Caco-2 (cell line): ENCODE measurements around the gene BHMT2. TPM values are rescaled to one million over a fixed set of nuclear protein-coding genes. Genes with fewer than 3 reads are reported as not detected.

Source experiments
- BruUV-seq: library from RNA; stranded (reverse); fragments of 400-500 nt; replicated peaks from 2 replicates; lab custom pipeline; 2021; lab: Mats Ljungman, UMichigan
- CTCF ChIA-PET: fragments of 300-600 bp; sonication (Branson Sonifier 250); formaldehyde crosslinking; loops from one replicate; lab custom pipeline; 2022; ENCODE audit warnings: antibody characterized with exemption; lab: Charles Lee
- POLR2A ChIA-PET: fragments of 300-600 bp; sonication (Branson Sonifier 250); formaldehyde crosslinking; loops from one replicate; lab custom pipeline; 2022; ENCODE audit warnings: antibody characterized with exemption; lab: Charles Lee
- DNase-seq, 2 experiments: peaks; one replicate each; pipeline versions ENCODE4 v3.0.0 to v3.0.0-alpha.2; 2020 to 2022
- H3K27me3 ChIP-seq: replicated peaks from 2 replicates; pipeline ENCODE4 v1.6.0; 2011; ENCODE audit warnings: low read length; ENCODE audit not compliant: control insufficient read depth, insufficient read depth
- H3K36me3 ChIP-seq: 2 replicates; pipeline ENCODE4 v1.5.1; 2011; ENCODE audit warnings: low read length; ENCODE audit not compliant: control insufficient read depth, insufficient read depth
- H3K4me1 ChIP-seq: fragments of 250-450 bp; sonication (Bioruptor Pico); 2 replicates; pipeline ENCODE4 v1.5.1; 2020; ENCODE audit warnings: mild to moderate bottlenecking
- H3K4me3 ChIP-seq: 2 replicates; pipeline ENCODE4 v1.5.1; 2011; ENCODE audit warnings: low read depth, mild to moderate bottlenecking, control low read depth, low read length
- H3K9me3 ChIP-seq: fragments of 250-450 bp; sonication (Bioruptor Pico); 2 replicates; pipeline ENCODE4 v1.5.1; 2020; ENCODE audit warnings: mild to moderate bottlenecking, moderate library complexity
- H3K27ac Mint-ChIP-seq: one replicate; pipeline ENCODE4 v1.8.0; 2022; ENCODE audit warnings: mixed read lengths; ENCODE audit not compliant: unreplicated experiment
- H3K27me3 Mint-ChIP-seq: one replicate; pipeline ENCODE4 v1.8.0; 2022; ENCODE audit warnings: mixed read lengths; ENCODE audit not compliant: insufficient read depth, unreplicated experiment
- H3K36me3 Mint-ChIP-seq: one replicate; pipeline ENCODE4 v1.8.0; 2022; ENCODE audit warnings: mild to moderate bottlenecking, mixed read lengths; ENCODE audit not compliant: insufficient read depth, unreplicated experiment
- H3K4me1 Mint-ChIP-seq: one replicate; pipeline ENCODE4 v1.8.0; 2022; ENCODE audit warnings: low read depth, mixed read lengths; ENCODE audit not compliant: unreplicated experiment
- H3K4me3 Mint-ChIP-seq: one replicate; pipeline ENCODE4 v1.8.0; 2022; ENCODE audit warnings: mild to moderate bottlenecking, moderate library complexity, mixed read lengths; ENCODE audit not compliant: unreplicated experiment
- H3K9me3 Mint-ChIP-seq: one replicate; pipeline ENCODE4 v1.8.0; 2022; ENCODE audit warnings: mixed read lengths; ENCODE audit not compliant: unreplicated experiment
- CTCF ChIP-seq, 2 experiments: fragments of 200-600 bp in 1 of 2; IDR thresholded peaks; 1 replicate in 1 of 2; 2 replicates in 1 of 2; pipeline versions ENCODE4 v1.5.1 to v1.8.0; 2011 to 2022; ENCODE audit warnings: antibody characterized with exemption in 1 of 2, control low read depth in 1 of 2, inconsistent platforms in 1 of 2, low read depth in 1 of 2, low read length in 1 of 2, mild to moderate bottlenecking in 1 of 2, moderate library complexity in 1 of 2; ENCODE audit not compliant: insufficient read depth in 1 of 2, severe bottlenecking in 1 of 2, unreplicated experiment in 1 of 2
- intact Hi-C: fragments of 100-400 bp; cut with micrococcal nuclease; formaldehyde crosslinking; loops from one replicate; pipeline ENCODE4 v1.10.0; 2022; ENCODE audit not compliant: unreplicated experiment
- total RNA-seq: library from RNA; stranded (reverse); gene quantifications from 2 replicates; pipeline ENCODE4 v1.2.3, GENCODE V29; 2022

The BHMT2 gene
- total RNA-seq, 1 experiment from 2014 or later, result not detected

- Mint-ChIP-seq H3K27ac (no peak overlapping the region), H3K9me3 (no peaks in the 10 kb centered on the region), H3K4me3 (no peak overlapping the region), H3K27me3 (peaks cover 10% of the 10 kb centered on the region), H3K36me3 (no peaks in the 10 kb centered on the region), H3K4me1 (no peaks in the 10 kb centered on the region)
- H3K9me3 ChIP-seq, result no peaks in the 10 kb centered on the region
- ChIA-PET CTCF (no interaction called here), POLR2A (no interaction called here)
- BruUV-seq, result no TSS peak
- H3K4me1 ChIP-seq, result no peaks in the 10 kb centered on the region; the same call in 1 of the 2 replicates
- no peak overlapping the region for H3K4me3 ChIP-seq
- no peak for DNase-seq
- no peak for TF ChIP-seq CTCF (IDR thresholded peaks at IDR 0.05; ENCODE audit: insufficient read depth in 1 of 2, low read depth in 1 of 2, low read length in 1 of 2, severe bottlenecking in 1 of 2, unreplicated experiment in 1 of 2)
- H3K36me3 ChIP-seq, result no peaks in the 10 kb centered on the region
- intact Hi-C loops, result no loop called here
- no peaks in the 10 kb centered on the region for H3K27me3 ChIP-seq
Observed at GRCh38 chr5:79120221-79120620, 50.7 kb downstream of the BHMT2 start.

GRCh38 chr5:79122973-79123372, 53.4 kb downstream of the BHMT2 start:
- BruUV-seq, result no TSS peak
- H3K27me3 Mint-ChIP-seq, result peaks cover 10% of the 10 kb centered on the region
- H3K36me3 ChIP-seq, result no peaks in the 10 kb centered on the region
- no peaks in the 10 kb centered on the region for H3K9me3 ChIP-seq
- no peaks in the 10 kb centered on the region for H3K4me1 Mint-ChIP-seq
- no peak overlapping the region for H3K4me3 Mint-ChIP-seq
- intact Hi-C loops, result no loop called here
- POLR2A ChIA-PET, result no interaction called here
- no peaks in the 10 kb centered on the region for H3K27me3 ChIP-seq
- no peak overlapping the region for H3K4me3 ChIP-seq
- H3K36me3 Mint-ChIP-seq, result no peaks in the 10 kb centered on the region
- CTCF ChIA-PET, result no interaction called here
- no peak for DNase-seq
- no peaks in the 10 kb centered on the region; the same call in 1 of the 2 replicates for H3K4me1 ChIP-seq
- H3K9me3 Mint-ChIP-seq, result no peaks in the 10 kb centered on the region
- TF ChIP-seq CTCF (IDR thresholded peaks at IDR 0.05; ENCODE audit: insufficient read depth in 1 of 2, low read depth in 1 of 2, low read length in 1 of 2, severe bottlenecking in 1 of 2, unreplicated experiment in 1 of 2), result no peak
- no peak overlapping the region for H3K27ac Mint-ChIP-seq

GRCh38 chr5:79124607-79125006, 55.0 kb downstream of the BHMT2 start:
- TF ChIP-seq CTCF (IDR thresholded peaks at IDR 0.05; ENCODE audit: insufficient read depth in 1 of 2, low read depth in 1 of 2, low read length in 1 of 2, severe bottlenecking in 1 of 2, unreplicated experiment in 1 of 2), result no peak
- ChIA-PET POLR2A (no interaction called here), CTCF (no interaction called here)
- no peaks in the 10 kb centered on the region for H3K36me3 Mint-ChIP-seq
- no TSS peak for BruUV-seq
- H3K4me1 Mint-ChIP-seq, result no peaks in the 10 kb centered on the region
- H3K36me3 ChIP-seq, result no peaks in the 10 kb centered on the region
- no peak overlapping the region for H3K4me3 ChIP-seq
- no peaks in the 10 kb centered on the region; the same call in 1 of the 2 replicates for H3K4me1 ChIP-seq
- peaks cover 3% of the 10 kb centered on the region for H3K27me3 Mint-ChIP-seq
- H3K27ac Mint-ChIP-seq, result no peak overlapping the region
- no peaks in the 10 kb centered on the region for H3K9me3 ChIP-seq
- H3K27me3 ChIP-seq, result no peaks in the 10 kb centered on the region
- DNase-seq, result no peak
- intact Hi-C loops, result no loop called here
- H3K9me3 Mint-ChIP-seq, result no peaks in the 10 kb centered on the region
- no peak overlapping the region for H3K4me3 Mint-ChIP-seq
